COLO668 (cell line): ENCODE measurements around the gene USP28.
"Not testable (repeated sequence)": the region's sequence is repeated elsewhere in the genome, so short reads cannot be mapped to it uniquely, and the experiment has no call there.

Experiments
- DNase-seq: peaks from one replicate; lab custom pipeline; 2025; ENCODE audit not compliant: unreplicated experiment; lab: John Stamatoyannopoulos, UW

Gene USP28

GRCh38 chr11:113879446-113879845, 4.1 kb upstream of the USP28 start:
- not testable (repeated sequence) for DNase-seq

- no peak for DNase-seq
These were observed 2.3 kb upstream of the USP28 start for GRCh38 chr11:113877670-113878055.

- DNase-seq = no peak
These were observed 1.7 kb upstream of the USP28 start for GRCh38 chr11:113876798-113877669.

- peak; percentile 26 for DNase-seq
These were observed 864 bp upstream of the USP28 start for GRCh38 chr11:113876074-113876797.

- DNase-seq = no peak
These were observed 665 bp downstream of the USP28 start for GRCh38 chr11:113874581-113875233.

- no peak for DNase-seq
These were observed 1.3 kb downstream of the USP28 start for GRCh38 chr11:113874096-113874495.

- no peak for DNase-seq
These were observed 2.1 kb downstream of the USP28 start for GRCh38 chr11:113873236-113873626.

- no peak for DNase-seq
These were observed 4.0 kb downstream of the USP28 start for GRCh38 chr11:113871336-113871735.

- no peak for DNase-seq
These were observed 7.4 kb downstream of the USP28 start for GRCh38 chr11:113867843-113868503.

- no peak for DNase-seq
These were observed 9.5 kb downstream of the USP28 start for GRCh38 chr11:113865873-113866272.

- DNase-seq = no peak
These were observed 11.0 kb downstream of the USP28 start for GRCh38 chr11:113864410-113864809.

GRCh38 chr11:113862435-113862834, 12.9 kb downstream of the USP28 start:
- DNase-seq = no peak

GRCh38 chr11:113859665-113860064, 15.7 kb downstream of the USP28 start:
- no peak for DNase-seq

GRCh38 chr11:113856966-113857759, 18.2 kb downstream of the USP28 start:
- DNase-seq = no peak

GRCh38 chr11:113855803-113856202, 19.6 kb downstream of the USP28 start:
- no peak for DNase-seq

GRCh38 chr11:113850188-113850587, 25.2 kb downstream of the USP28 start:
- DNase-seq = no peak

GRCh38 chr11:113849713-113850112, 25.7 kb downstream of the USP28 start:
- DNase-seq = no peak

GRCh38 chr11:113847580-113847979, 27.8 kb downstream of the USP28 start:
- no peak for DNase-seq

- DNase-seq = no peak
These were observed 28.3 kb downstream of the USP28 start for GRCh38 chr11:113847111-113847510.

- DNase-seq = no peak
These were observed 33.7 kb downstream of the USP28 start for GRCh38 chr11:113841691-113842090.
